Lower lobe of right lung (tissue), 2 donors: Measurements from ENCODE around the gene SOSTDC1. TPM values are rescaled to one million over a fixed set of nuclear protein-coding genes. Genes with fewer than 3 reads are reported as not detected.

Source experiments
- ATAC-seq, 2 donors: fragments of 200-7000 bp; cut with Tn5 transposase; one replicate each; pipeline ENCODE4 v1.9.1; 2020 to 2022; ENCODE audit warnings: mild to moderate bottlenecking in 2 of 2, moderate library complexity in 2 of 2
- DNase-seq: peaks from one replicate; pipeline ENCODE4 v3.0.0-alpha.2; 2020
- H3K27ac ChIP-seq: fragments of 200-600 bp; one replicate; pipeline ENCODE4 v1.8.0; 2022
- H3K27me3 ChIP-seq: fragments of 200-600 bp; one replicate; pipeline ENCODE4 v1.8.0; 2022; ENCODE audit warnings: low read depth
- H3K36me3 ChIP-seq: fragments of 200-600 bp; one replicate; pipeline ENCODE4 v1.8.0; 2022; ENCODE audit warnings: mild to moderate bottlenecking
- H3K4me1 ChIP-seq: fragments of 200-600 bp; one replicate; pipeline ENCODE4 v1.8.0; 2022
- H3K4me3 ChIP-seq: fragments of 200-600 bp; one replicate; pipeline ENCODE4 v1.8.0; 2022; ENCODE audit warnings: mild to moderate bottlenecking
- H3K9me3 ChIP-seq: fragments of 200-600 bp; one replicate; pipeline ENCODE4 v1.8.0; 2022
- intact Hi-C: fragments of 100-400 bp; cut with DNase I; formaldehyde crosslinking; loops from one replicate; pipeline ENCODE4 v1.11.0; 2022
- long read RNA-seq: library from polyadenylated mRNA; unstranded; transcript quantifications from one replicate; pipeline ENCODE4 v2.0.0, GENCODE V29; 2021
- total RNA-seq: library from RNA; stranded (reverse); fragmentation: NEBNext Ultra II Directional; extraction: Animal tissue kit (Norgen Biotek cat#: 25700); gene quantifications from one replicate; pipeline ENCODE4 v1.2.1, GENCODE V29; 2021
- TF ChIP-seq, protein P1 (sequence below): fragments of 200-600 bp; IDR thresholded peaks from one replicate; pipeline ENCODE4 v1.8.0; 2022; ENCODE audit warnings: antibody characterized with exemption, mild to moderate bottlenecking
- donor health status: DM: no; HTN: yes; CAD: no; lungs with severe emphysema.

SOSTDC1 gene, protein sequence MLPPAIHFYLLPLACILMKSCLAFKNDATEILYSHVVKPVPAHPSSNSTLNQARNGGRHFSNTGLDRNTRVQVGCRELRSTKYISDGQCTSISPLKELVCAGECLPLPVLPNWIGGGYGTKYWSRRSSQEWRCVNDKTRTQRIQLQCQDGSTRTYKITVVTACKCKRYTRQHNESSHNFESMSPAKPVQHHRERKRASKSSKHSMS
- total RNA-seq = 8.7 TPM
- long read RNA-seq, transcript SOSTDC1-201 (2 exons, 1,869 nt) = major isoform, 15 of 16 reads
- long read RNA-seq, partial matches to known transcripts = 0 of 16 reads
- long read RNA-seq, other reads (novel, unspliced or antisense) = 1 of 16 reads

GRCh38 chr7:16465469-16466361, at the start of gene SOSTDC1:
TSS of gene SOSTDC1 (minus strand) at chr7:16465738. CDS start at chr7:16465668, 70 bp downstream.
- Histone ChIP-seq H3K36me3 (no peaks in the 10 kb centered on the region), H3K4me1 (no peaks in the 10 kb centered on the region), H3K27me3 (no peaks in the 10 kb centered on the region), H3K4me3 (peak within 1 kb of the TSS; percentile 6), H3K27ac (no peak within 1 kb of the TSS), H3K9me3 (no peaks in the 10 kb centered on the region)
- ATAC-seq = no peak
- DNase-seq = no peak
- TF ChIP-seq, protein P1, sequence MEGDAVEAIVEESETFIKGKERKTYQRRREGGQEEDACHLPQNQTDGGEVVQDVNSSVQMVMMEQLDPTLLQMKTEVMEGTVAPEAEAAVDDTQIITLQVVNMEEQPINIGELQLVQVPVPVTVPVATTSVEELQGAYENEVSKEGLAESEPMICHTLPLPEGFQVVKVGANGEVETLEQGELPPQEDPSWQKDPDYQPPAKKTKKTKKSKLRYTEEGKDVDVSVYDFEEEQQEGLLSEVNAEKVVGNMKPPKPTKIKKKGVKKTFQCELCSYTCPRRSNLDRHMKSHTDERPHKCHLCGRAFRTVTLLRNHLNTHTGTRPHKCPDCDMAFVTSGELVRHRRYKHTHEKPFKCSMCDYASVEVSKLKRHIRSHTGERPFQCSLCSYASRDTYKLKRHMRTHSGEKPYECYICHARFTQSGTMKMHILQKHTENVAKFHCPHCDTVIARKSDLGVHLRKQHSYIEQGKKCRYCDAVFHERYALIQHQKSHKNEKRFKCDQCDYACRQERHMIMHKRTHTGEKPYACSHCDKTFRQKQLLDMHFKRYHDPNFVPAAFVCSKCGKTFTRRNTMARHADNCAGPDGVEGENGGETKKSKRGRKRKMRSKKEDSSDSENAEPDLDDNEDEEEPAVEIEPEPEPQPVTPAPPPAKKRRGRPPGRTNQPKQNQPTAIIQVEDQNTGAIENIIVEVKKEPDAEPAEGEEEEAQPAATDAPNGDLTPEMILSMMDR = no peak
- intact Hi-C loops = no loop called here

DNA sequence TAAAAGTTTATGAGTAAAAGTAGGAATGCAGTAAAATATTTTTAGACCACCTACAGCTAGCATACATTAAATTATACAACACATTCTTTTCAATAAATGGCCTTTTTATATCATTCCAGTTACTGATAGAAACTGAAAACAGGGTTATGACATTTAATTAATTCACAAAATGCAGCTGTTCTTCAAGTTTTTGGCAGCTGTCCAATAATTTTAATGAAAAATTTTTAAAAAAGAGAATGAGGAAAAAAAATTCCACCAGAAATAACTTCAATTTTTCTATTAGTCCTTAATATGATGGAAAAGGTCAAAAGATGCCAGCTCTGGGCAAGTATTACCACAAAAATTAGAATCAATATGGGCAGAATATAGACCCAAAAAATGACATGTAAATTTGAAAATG, 49.2 kb upstream of the SOSTDC1 start:
- no peaks in the 10 kb centered on the region for H3K27me3 ChIP-seq
- H3K27ac ChIP-seq = no peak overlapping the region
- no peaks in the 10 kb centered on the region for H3K36me3 ChIP-seq
- TF ChIP-seq, protein P1 = no peak
- no peak for ATAC-seq
- no peaks in the 10 kb centered on the region for H3K9me3 ChIP-seq
- DNase-seq = no peak
- no peak overlapping the region for H3K4me3 ChIP-seq
- H3K4me1 ChIP-seq = no peaks in the 10 kb centered on the region
- intact Hi-C loops = no loop called here

- TF ChIP-seq, protein P1 = no peak
- Histone ChIP-seq H3K27ac (no peak overlapping the region), H3K36me3 (no peaks in the 10 kb centered on the region), H3K27me3 (no peaks in the 10 kb centered on the region), H3K4me1 (no peaks in the 10 kb centered on the region), H3K4me3 (no peak overlapping the region), H3K9me3 (no peaks in the 10 kb centered on the region)
- intact Hi-C loops = no loop called here
- ATAC-seq = no peak
- no peak for DNase-seq
Observed at GRCh38 chr7:16514271-16514670, 48.7 kb upstream of the SOSTDC1 start.

- ATAC-seq = no peak
- no peak overlapping the region for H3K4me3 ChIP-seq
Observed at GRCh38 chr7:16512097-16512496, 46.6 kb upstream of the SOSTDC1 start.

GRCh38 chr7:16511314-16511713, 45.8 kb upstream of the SOSTDC1 start:
- TF ChIP-seq, protein P1 = no peak
- intact Hi-C loops = no loop called here
- no peak for ATAC-seq

More at GRCh38 chr7:16512097-16512496, 46.6 kb upstream of the SOSTDC1 start:
- no peaks in the 10 kb centered on the region for H3K27me3 ChIP-seq
- DNase-seq = no peak
- intact Hi-C loops = no loop called here
- H3K27ac ChIP-seq = no peak overlapping the region
- no peaks in the 10 kb centered on the region for H3K36me3 ChIP-seq
- TF ChIP-seq, protein P1 = no peak
- no peaks in the 10 kb centered on the region for H3K9me3 ChIP-seq
- H3K4me1 ChIP-seq = no peaks in the 10 kb centered on the region

More at GRCh38 chr7:16511314-16511713, 45.8 kb upstream of the SOSTDC1 start:
- Histone ChIP-seq H3K4me3 (no peak overlapping the region), H3K4me1 (no peaks in the 10 kb centered on the region), H3K27me3 (no peaks in the 10 kb centered on the region), H3K36me3 (no peaks in the 10 kb centered on the region), H3K9me3 (no peaks in the 10 kb centered on the region), H3K27ac (no peak overlapping the region)
- no peak for DNase-seq
